Epithelial cell of proximal tubule (primary cell): Measurements from ENCODE around the gene ATRX. TPM values are rescaled to one million over a fixed set of nuclear protein-coding genes. Genes with fewer than 3 reads are reported as not detected.
"Not testable (repeated sequence)": the region's sequence is repeated elsewhere in the genome, so short reads cannot be mapped to it uniquely, and the experiment has no call there.

ENCODE experiments used
- DNase-seq: peaks from one replicate; pipeline ENCODE4 v3.0.0-alpha.2; 2011; ENCODE audit warnings: low read depth
- H3K4me3 ChIP-seq: 2 replicates; pipeline ENCODE4 v1.5.1; 2011; ENCODE audit warnings: low read depth, mild to moderate bottlenecking, low read length
- CTCF ChIP-seq: conservative IDR thresholded peaks from 2 replicates; pipeline ENCODE4 v1.5.1; 2012; ENCODE audit warnings: low read depth, mild to moderate bottlenecking, low read length
- total RNA-seq: library from RNA; depleted of rRNA; stranded (reverse); fragments of >200 nt; gene quantifications from 2 replicates; pipeline ENCODE4 v1.2.3, GENCODE V29; 2015

Gene ATRX
- total RNA-seq, 1 donor from 2014 or later: 32.2 TPM

GRCh38 chrX:77572322-77572721 lies 213.7 kb downstream of the ATRX start:
- no peak overlapping the region for H3K4me3 ChIP-seq
- no peak for DNase-seq
- TF ChIP-seq CTCF: no peak

GRCh38 chrX:77565278-77565677 lies 220.7 kb downstream of the ATRX start:
- no peak for DNase-seq
- no peak for TF ChIP-seq CTCF
- H3K4me3 ChIP-seq: no peak overlapping the region

- TF ChIP-seq CTCF: no peak
- peak; percentile 22 for DNase-seq
- H3K4me3 ChIP-seq: no peak overlapping the region
Measured at GRCh38 chrX:77564823-77565222, 221.2 kb downstream of the ATRX start.

GRCh38 chrX:77561372-77561771 lies 224.6 kb downstream of the ATRX start:
- no peak overlapping the region for H3K4me3 ChIP-seq
- DNase-seq: no peak
- TF ChIP-seq CTCF: no peak

GRCh38 chrX:77556276-77556675 lies 229.7 kb downstream of the ATRX start:
- TF ChIP-seq CTCF: no peak

GRCh38 chrX:77548751-77549150 lies 237.3 kb downstream of the ATRX start:
- TF ChIP-seq CTCF: no peak
- no peak overlapping the region for H3K4me3 ChIP-seq
- no peak for DNase-seq

More at GRCh38 chrX:77556276-77556675, 229.7 kb downstream of the ATRX start:
- DNase-seq: no peak
- H3K4me3 ChIP-seq: no peak overlapping the region

- DNase-seq: not testable (repeated sequence)
Measured at GRCh38 chrX:77539778-77540177, 246.2 kb downstream of the ATRX start.

GRCh38 chrX:77531261-77531660 lies 254.8 kb downstream of the ATRX start:
- not testable (repeated sequence) for H3K4me3 ChIP-seq

More at GRCh38 chrX:77539778-77540177, 246.2 kb downstream of the ATRX start:
- not testable (repeated sequence) for H3K4me3 ChIP-seq

More at GRCh38 chrX:77531261-77531660, 254.8 kb downstream of the ATRX start:
- DNase-seq: not testable (repeated sequence)
